ENCODE results near the gene TMEM9. TPM values are rescaled to one million over a fixed set of nuclear protein-coding genes. Genes with fewer than 3 reads are reported as not detected.

TMEM9 gene
- total and polyA plus RNA-seq, 10 of the 15 experiments (the other 5 are each of a cell fraction or from before 2014, with no cell fraction given) = 7.2 to 46.1 (median 17.3) TPM

GRCh38 chr1:201146626-201147390 lies 7.5 kb downstream of the TMEM9 start:
- SMC1A ChIA-PET (ENCODE audit: uncharacterized antibody, unreplicated experiment) = no interaction called here
- in situ Hi-C loops (cut with MboI) = no loop called here

More at GRCh38 chr1:201146626-201147390, 7.5 kb downstream of the TMEM9 start:
- Histone ChIP-seq H3K4me2 (ENCODE audit: control insufficient read depth, insufficient read depth) (no peak overlapping the region), H2AFZ (ENCODE audit: control insufficient read depth, low read depth, low read length) (no peak overlapping the region), H3K36me3 (ENCODE audit: control insufficient read depth in 2 of 2, insufficient read depth in 2 of 2, low read length in 1 of 2) (peaks cover 4% of the 10 kb centered on the region in 2 experiments; a peak in 3 of 4 replicates), H4K20me1 (ENCODE audit: control insufficient read depth, insufficient read depth) (no peaks in the 10 kb centered on the region), H3K27ac (ENCODE audit: control insufficient read depth, insufficient read depth) (no peak overlapping the region), H3K79me2 (ENCODE audit: control insufficient read depth, insufficient read depth, low read length) (no peaks in the 10 kb centered on the region), H3K4me1 (ENCODE audit: control insufficient read depth, insufficient read depth, low read length) (no peaks in the 10 kb centered on the region), H3K4me3 (no peak overlapping the region), H3K9me3 (replicated peaks; ENCODE audit: control insufficient read depth, insufficient read depth, low read length) (no peaks in the 10 kb centered on the region), H3K9ac (ENCODE audit: control insufficient read depth, insufficient read depth, low read length) (no peak overlapping the region), H3K27me3 (replicated peaks in 1 of 2; ENCODE audit: control insufficient read depth in 2 of 2, insufficient read depth in 2 of 2, low read length in 1 of 2) (no peaks in the 10 kb centered on the region)
- intact Hi-C loops (cut with micrococcal nuclease; ENCODE audit: unreplicated experiment) = no loop called here
- ChIA-PET CTCF (interaction anchor here (0.7 to 0.9 kb wide), 2 partner anchors 72 to 75 kb away, joined by 3 read pairs; no protein-coding TSS in a partner anchor), RAD21 (ENCODE audit: unreplicated experiment) (no interaction called here), POLR2A (no interaction called here)
- TF ChIP-seq SMARCA5 (IDR thresholded peaks at IDR 0.05) = no peak
- TF ChIP-seq KAT2A (conservative IDR thresholded peaks at IDR 0.05; ENCODE audit: control insufficient read depth, low read depth, low read length) = no peak
- TF ChIP-seq CBFB (IDR thresholded peaks at IDR 0.05; ENCODE audit: low read depth) = no peak
- no peak for TF ChIP-seq SMAD1 (IDR thresholded peaks at IDR 0.05; ENCODE audit: low read depth, partially characterized antibody)
- no peak for TF ChIP-seq ZBTB33 (IDR thresholded peaks at IDR 0.05)
- no peak for TF ChIP-seq CREB1 (IDR thresholded peaks at IDR 0.05; ENCODE audit: low read depth)
- no peak for TF ChIP-seq IKZF2 (IDR thresholded peaks at IDR 0.05)
- no peak for TF ChIP-seq FOXM1 (IDR thresholded peaks at IDR 0.05; ENCODE audit: low read depth, low read length)
- no peak for TF ChIP-seq MYB (IDR thresholded peaks at IDR 0.05; ENCODE audit: borderline replicate concordance, low read depth, low read length)
- TF ChIP-seq CHD1 (IDR thresholded peaks at IDR 0.05; ENCODE audit: low read depth, low read length) = no peak
- no peak for TF ChIP-seq GATAD2B (conservative IDR thresholded peaks at IDR 0.05; ENCODE audit: low read depth)
- TF ChIP-seq SP1 (IDR thresholded peaks at IDR 0.05; ENCODE audit: low read depth, low read length) = no peak
- TF ChIP-seq TBL1XR1 (IDR thresholded peaks at IDR 0.05; ENCODE audit: low read depth, low read length) = no peak
- TF ChIP-seq NR2C1 (IDR thresholded peaks at IDR 0.05) = no peak
- TF ChIP-seq BHLHE40 (IDR thresholded peaks at IDR 0.05; ENCODE audit: borderline replicate concordance in 1 of 2, low read depth in 2 of 2, low read length in 1 of 2) = no peak
- TF ChIP-seq NFYA (IDR thresholded peaks at IDR 0.05; ENCODE audit: borderline replicate concordance, low read depth, low read length) = no peak
- no peak for TF ChIP-seq HDGF (IDR thresholded peaks at IDR 0.05)
- TF ChIP-seq SIX5 (IDR thresholded peaks at IDR 0.05; ENCODE audit: low read depth, low read length, severe bottlenecking) = no peak
- no peak for TF ChIP-seq YBX1 (IDR thresholded peaks at IDR 0.05)
- FAIRE-seq = no peak
- DNase-seq (ENCODE audit: low read depth, low spot score) = no peak
- BruUV-seq (replicated peaks) = no TSS peak
- no peak for ATAC-seq
- WGBS (ENCODE audit: insufficient coverage, insufficient replicate concordance, low lambda C conversion rate, missing lambda C conversion rate) = 84% methylated on average over 17 of the region's 17 CpGs

Measured in GM12878 (cell line).